NCI-H526 (cell line): ENCODE measurements around the gene STK24.

ENCODE experiments used
- DNase-seq, 2 experiments: peaks; one replicate each; lab custom pipeline; 2025; lab: John Stamatoyannopoulos, UW

The STK24 gene

DNA sequence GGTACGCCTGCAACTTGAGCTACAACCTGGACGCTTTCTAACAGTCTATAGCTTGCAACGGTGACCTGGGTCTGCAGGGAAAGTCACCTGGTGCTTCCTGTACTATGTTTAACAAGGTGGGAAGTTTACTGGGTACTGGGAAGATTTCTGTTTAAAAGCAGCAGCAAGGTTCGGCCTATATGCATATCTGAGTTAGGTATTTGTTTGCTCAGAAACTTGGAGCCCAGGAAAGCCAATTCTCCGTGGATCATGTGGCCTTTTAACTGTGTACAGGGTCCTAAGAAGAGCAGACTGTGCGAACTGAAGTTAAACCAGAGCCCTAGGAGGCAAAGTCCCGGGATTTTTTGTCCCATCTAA is 103.1 kb downstream of the STK24 start:
- DNase-seq = no peak

GRCh38 chr13:98473135-98473787 is 103.6 kb downstream of the STK24 start:
- DNase-seq = no peak

DNA sequence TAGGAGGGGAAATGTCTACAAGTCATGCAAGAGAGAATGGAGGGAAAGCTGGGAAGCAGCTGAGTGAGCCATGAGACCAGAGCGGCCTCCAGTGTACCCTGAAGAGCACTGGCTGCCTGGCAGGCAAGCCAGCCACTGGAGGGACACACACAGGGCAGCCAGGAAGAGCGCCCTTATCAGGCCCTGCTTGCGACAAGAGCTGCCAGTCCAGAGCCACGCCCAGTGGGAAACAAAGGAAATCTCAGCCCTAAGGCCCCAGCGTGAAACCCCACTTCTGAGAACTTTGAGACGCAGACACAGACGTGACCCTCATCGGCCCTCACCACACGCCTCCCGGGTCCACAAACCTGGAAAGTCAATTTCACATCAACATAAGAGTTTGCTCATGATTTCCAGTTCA is 105.0 kb downstream of the STK24 start:
- DNase-seq = no peak

DNA sequence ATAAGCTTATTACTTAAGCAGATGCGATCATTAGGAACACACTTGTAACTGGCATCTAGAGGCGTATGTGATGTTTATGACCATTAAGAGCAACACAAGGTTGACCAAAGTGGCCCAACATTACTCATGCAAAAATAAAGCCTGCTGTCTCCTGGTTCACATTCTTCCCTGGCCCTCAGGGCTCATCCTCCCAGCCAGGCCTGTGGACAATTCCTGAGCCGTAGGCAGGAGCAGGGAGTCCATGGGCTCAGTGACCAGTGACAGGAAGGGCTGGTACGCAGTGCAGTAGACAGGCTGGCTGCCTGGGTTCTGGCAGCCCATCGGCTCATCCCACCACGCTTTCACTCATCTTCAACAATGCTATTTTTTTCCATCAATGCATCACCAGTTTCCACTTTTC is 106.0 kb downstream of the STK24 start:
- no peak for DNase-seq

- DNase-seq = no peak
These were observed 108.0 kb downstream of the STK24 start for GRCh38 chr13:98468929-98469328.

DNA sequence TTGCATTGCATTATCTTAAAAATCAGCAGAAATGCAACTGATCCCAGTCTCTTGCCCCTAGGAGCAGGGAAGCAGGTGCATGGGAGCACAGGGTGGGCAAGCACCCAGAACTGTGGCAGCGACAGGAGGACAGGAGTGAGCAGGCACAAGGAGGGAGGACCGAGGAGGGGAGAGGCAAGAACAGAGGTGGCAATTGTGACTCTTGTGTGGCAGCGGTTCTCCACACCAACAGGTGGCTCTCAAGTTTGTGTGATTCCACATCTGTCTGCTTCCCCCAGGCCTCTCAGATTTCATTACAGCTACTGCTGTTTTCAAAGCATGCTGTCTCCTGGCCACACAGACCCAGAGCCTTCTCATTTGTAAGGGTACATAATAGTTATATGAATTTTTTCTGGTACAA is 108.5 kb downstream of the STK24 start:
- peak in 1 of 2 experiments; percentile 43 for DNase-seq

DNA sequence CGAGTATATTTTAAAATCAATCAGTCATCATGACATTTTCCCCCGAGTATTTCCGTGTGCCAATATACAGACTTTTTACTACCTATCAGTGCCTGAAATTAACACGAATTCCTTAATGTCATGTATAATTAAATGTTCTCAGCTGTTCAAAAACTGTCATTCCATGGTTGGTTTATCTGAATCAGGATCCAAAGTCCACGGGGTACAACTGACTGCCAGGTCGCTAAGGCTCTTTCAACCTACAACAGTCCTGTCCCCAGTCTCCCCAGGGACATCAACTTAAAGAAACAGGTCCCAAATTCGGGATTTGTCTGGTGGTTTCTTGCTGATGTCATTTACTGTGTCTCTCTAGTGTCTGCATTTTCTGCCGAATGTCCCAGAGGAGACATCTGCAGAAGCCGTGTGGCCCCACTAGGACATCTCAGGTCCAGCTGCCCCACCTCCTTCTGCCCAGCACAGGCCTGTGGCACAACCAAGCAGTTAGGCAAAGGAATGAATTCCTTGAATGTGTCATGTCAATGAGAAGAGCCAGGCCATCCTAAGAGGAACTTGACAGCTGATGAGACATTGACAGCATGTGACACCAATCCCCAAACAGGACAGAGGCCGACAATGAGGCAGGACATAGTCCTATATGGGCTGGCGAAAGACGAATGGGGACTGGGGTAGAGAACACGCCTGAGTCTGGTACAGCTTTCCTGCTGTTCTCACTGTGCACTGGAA is 109.5 kb downstream of the STK24 start:
- peak in 1 of 2 experiments; percentile 41 for DNase-seq

DNA sequence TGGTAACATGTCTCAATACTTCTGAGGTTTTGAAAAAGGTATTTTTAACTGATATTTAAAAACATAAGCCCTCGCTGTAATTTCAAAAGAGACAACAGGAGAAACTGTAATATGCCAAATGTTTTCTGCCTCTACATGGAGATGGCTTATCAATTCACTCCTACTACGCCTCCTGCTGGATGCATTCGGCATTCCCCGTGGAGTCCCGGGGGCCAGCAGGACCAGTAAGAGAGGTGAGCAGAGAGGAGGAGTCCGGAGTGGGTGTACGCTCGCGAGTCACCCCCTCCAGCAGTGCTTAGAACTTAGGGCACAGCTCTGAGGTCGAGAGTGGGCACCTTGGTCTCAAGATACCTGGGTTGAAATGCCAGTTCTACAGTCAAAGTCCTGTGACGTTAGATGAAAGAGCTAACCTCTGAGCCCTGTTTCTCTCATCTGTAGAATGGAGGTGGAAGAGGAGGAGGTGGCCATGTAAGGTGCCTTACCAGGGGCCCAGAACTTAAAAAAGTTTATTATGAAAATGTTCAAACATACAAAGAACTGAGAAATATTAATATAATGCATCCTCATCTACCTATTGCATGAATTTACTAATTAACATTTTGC is 110.2 kb downstream of the STK24 start:
- DNase-seq = peak; percentile 32 to 81

DNA sequence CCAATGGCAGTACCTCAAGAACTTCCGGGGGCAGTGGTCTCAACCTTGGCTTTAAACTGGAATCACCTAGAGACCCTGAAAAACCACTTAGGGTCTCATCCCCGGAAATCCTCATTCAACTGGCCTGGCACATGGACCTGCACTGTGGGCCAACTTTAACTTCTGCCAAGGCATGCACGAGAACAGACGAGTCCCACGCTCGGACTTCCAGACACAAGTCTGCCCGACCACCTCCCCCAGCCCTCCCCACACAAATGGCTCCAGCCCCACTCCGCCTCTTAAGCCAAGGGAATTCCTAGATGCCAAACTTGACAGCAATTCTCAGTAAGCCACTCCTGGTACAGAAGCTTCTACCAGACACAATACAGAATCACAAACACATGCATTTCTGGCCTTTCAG is 114.0 kb downstream of the STK24 start:
- DNase-seq = no peak

GRCh38 chr13:98462241-98462882 is 114.5 kb downstream of the STK24 start:
- DNase-seq = no peak

GRCh38 chr13:98461486-98462240 is 115.2 kb downstream of the STK24 start:
- DNase-seq = no peak

DNA sequence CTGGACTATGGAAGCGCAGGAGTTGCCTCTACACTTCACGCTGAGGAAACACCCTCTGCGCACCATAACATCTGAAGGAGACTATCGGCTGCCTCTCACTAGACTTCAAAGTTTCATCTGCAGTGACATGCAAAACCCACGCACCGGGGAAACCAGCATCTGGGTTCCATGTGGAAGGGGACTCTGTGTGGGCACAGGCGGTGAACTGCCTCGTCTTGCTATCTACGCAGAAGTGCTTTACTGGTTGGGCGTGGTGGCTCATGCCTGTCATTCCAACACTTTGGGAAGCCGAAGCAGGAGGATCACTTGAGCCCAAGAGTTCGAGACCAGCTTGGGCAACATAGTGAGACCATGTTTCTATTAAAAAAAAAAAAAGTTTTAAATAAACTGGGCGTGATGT is 116.4 kb downstream of the STK24 start:
- DNase-seq = no peak

GRCh38 chr13:98459721-98460370 is 117.1 kb downstream of the STK24 start:
- DNase-seq = no peak

- peak in 1 of 2 experiments; percentile 57 for DNase-seq
These were observed 117.7 kb downstream of the STK24 start for GRCh38 chr13:98459171-98459681.

DNA sequence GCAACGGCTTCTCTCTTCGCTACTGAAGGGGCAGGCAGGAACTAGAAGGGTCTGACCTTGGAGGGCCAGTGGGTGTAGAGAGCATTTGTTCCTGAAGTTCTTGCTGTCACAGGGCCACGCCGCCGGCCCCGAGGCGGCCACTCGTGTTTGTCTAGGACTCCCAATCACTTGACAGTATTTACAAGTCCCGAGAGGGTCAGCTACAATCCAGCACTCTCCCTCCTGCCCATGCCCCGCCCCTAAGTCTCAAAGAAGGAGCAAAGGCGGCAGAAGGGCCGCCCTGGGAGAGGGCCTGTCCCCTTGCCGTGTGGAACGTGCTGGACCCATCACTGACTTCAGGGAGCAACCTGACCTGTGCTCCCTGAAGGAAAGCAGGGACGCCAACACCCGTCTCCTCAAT is 118.5 kb downstream of the STK24 start:
- DNase-seq = no peak

DNA sequence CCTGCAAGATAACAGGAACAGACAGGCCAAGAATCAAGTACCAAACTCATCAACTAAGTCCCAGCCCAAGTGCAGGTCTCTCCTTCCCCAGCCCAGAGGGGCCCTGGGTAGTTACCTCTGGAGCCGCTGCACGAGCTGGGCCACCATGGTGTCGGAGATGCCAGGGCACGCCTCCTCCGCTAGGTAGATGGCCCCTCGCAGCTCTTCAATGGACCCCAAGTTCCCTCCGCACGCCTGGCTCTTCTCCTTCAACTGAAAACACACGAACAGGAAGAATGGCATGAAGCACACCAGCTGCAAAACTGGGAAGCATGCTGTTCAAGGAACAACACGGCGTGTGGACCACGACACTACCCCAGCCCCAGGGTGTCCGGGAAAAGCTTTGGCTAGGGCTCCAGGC is 119.9 kb downstream of the STK24 start:
- no peak for DNase-seq

DNA sequence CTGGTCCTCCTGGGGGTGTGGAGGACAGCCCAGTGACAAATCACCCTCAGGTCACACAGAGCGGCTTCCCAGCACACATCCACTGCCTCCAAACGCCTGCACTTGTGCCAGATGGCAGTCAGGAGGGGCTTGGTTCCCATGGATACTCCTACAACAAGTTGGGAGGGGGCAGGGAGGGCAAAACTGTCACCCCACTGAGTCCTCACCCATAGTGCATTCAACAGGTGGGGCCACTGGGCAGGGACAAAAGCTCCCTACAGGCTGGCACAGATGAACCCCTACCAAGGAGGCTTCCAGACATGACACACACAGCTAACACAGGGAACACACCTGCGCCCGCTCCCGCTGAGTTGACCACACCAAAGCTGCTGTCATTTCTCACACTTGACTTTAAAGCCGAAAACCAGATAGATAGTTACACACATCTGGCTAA is 120.5 kb downstream of the STK24 start:
- DNase-seq = no peak

GRCh38 chr13:98454389-98454881 is 122.5 kb downstream of the STK24 start:
- no peak for DNase-seq

DNA sequence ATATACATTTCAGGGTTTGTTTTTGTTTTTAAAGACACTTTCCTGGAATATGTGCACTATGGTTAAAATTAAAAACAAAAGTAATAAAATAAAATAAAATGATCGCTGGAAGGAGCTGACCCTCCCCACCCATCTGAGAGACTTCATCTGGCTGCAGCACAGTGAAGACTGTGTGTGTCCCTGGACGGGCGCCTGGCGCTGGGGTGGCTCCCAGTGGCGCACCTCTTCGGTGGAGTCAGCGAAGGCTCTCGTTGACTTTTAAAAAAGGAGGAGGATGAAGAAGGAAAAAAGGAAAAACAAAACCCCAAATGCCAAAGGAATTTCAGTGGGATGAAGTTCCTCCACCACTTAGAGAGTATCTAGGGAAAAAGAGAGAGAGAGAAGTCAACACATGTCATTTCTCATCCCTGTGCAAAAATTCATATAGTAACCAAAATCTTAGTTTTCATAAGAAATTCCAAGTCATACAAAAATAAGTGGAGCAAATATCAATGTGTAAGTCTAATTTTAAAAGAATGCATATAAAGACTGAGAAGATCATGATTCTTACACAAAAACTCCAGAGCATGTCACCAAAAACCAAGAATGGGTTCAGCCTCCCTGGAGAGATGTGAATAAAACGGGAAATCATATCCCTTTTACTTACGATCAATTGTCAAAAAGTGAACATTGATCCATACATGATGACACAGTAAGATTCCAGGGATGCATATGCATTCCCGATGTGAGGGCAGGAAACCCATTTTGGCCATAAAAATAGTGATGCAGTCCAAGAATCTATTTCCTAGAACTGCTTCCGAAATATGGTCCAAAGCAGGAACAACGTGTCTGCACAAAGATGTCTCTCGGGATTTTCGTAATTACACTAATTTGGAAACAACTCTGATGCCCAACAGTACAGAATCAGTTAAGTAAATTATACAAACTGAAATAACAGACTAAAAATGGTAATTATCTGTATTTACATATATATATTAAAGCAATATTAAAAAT is 123.8 kb downstream of the STK24 start:
- DNase-seq = no peak
